Fibroblast of mammary gland (primary cell): ENCODE results near the gene WWOX.

Experiments used
- DNase-seq: peaks from one replicate; pipeline ENCODE4 v3.0.0-alpha.2; 2010; ENCODE audit warnings: low read depth
- H3K4me3 ChIP-seq: 2 replicates; pipeline ENCODE4 v1.5.1; 2011; ENCODE audit warnings: low read depth, mild to moderate bottlenecking, low read length, moderate library complexity; ENCODE audit not compliant: control insufficient read depth
- TF ChIP-seq, protein P1 (sequence below): conservative IDR thresholded peaks from 2 replicates; pipeline ENCODE4 v1.5.1; 2011; ENCODE audit warnings: low read depth, low read length, inconsistent platforms; ENCODE audit not compliant: control insufficient read depth, insufficient read depth

WWOX gene

GRCh38 chr16:78882150-78882549 lies 782.7 kb downstream of the WWOX start:
- no peak for DNase-seq
- TF ChIP-seq, protein P1, sequence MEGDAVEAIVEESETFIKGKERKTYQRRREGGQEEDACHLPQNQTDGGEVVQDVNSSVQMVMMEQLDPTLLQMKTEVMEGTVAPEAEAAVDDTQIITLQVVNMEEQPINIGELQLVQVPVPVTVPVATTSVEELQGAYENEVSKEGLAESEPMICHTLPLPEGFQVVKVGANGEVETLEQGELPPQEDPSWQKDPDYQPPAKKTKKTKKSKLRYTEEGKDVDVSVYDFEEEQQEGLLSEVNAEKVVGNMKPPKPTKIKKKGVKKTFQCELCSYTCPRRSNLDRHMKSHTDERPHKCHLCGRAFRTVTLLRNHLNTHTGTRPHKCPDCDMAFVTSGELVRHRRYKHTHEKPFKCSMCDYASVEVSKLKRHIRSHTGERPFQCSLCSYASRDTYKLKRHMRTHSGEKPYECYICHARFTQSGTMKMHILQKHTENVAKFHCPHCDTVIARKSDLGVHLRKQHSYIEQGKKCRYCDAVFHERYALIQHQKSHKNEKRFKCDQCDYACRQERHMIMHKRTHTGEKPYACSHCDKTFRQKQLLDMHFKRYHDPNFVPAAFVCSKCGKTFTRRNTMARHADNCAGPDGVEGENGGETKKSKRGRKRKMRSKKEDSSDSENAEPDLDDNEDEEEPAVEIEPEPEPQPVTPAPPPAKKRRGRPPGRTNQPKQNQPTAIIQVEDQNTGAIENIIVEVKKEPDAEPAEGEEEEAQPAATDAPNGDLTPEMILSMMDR: no peak
- H3K4me3 ChIP-seq: no peak overlapping the region

GRCh38 chr16:78882751-78883150 lies 783.3 kb downstream of the WWOX start:
- TF ChIP-seq, protein P1: no peak
- H3K4me3 ChIP-seq: no peak overlapping the region
- no peak for DNase-seq

DNA sequence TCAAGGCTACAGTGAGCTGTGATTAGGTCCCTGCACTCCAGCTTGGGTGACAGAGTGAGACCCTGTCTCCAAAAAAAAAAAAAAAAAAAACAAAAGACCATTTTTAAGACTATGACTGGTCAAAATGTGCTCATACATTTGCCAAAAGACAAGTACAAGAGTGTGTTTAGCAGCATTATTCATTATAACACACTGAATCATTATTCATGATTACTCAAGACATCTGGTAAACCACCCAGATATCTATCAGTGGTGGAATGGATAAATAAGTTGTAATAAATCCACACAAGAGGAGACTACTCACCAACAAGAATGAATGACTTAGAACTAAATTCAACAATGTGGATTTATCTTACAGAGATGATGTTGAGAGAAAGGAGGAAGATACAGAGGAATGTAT lies 784.8 kb downstream of the WWOX start:
- H3K4me3 ChIP-seq: no peak overlapping the region
- no peak for DNase-seq
- TF ChIP-seq, protein P1: no peak

GRCh38 chr16:78889346-78889745 lies 789.9 kb downstream of the WWOX start:
- no peak overlapping the region for H3K4me3 ChIP-seq
- no peak for DNase-seq
- TF ChIP-seq, protein P1: no peak

DNA sequence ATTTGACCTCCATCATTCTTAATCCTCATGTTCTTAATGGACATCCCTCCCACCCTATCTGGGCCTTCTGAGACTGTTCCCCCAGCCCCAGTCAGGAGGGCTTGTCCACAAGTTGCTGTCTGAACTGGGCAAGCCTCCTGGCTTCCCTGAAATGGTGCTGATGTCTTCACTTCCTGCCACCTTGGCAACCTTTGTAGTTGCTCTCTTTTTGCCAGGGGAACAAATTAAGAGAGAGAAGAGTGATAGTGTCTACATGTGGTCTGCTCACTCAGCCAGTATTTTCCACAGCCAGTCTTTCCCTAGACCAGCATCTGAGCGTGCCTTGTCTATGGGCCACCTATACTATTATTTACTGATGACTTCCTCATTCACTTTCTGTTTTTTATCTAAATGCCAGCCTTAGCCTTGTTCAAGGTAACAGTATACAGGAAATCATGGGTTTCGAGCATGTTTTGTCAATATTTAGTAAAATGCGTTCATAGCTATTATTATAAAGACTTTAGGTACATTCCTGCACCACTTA lies 791.0 kb downstream of the WWOX start:
- H3K4me3 ChIP-seq: no peak overlapping the region

GRCh38 chr16:78892951-78893733 lies 793.7 kb downstream of the WWOX start:
- TF ChIP-seq, protein P1: no peak
- no peak overlapping the region for H3K4me3 ChIP-seq
- no peak for DNase-seq

More for the DNA sequence above, 791.0 kb downstream of the WWOX start:
- no peak for DNase-seq
- TF ChIP-seq, protein P1: no peak

GRCh38 chr16:78894886-78895285 lies 795.4 kb downstream of the WWOX start:
- DNase-seq: no peak
- TF ChIP-seq, protein P1: no peak
- H3K4me3 ChIP-seq: no peak overlapping the region
